Measurements from ENCODE around the gene SNX21.

The SNX21 gene

DNA sequence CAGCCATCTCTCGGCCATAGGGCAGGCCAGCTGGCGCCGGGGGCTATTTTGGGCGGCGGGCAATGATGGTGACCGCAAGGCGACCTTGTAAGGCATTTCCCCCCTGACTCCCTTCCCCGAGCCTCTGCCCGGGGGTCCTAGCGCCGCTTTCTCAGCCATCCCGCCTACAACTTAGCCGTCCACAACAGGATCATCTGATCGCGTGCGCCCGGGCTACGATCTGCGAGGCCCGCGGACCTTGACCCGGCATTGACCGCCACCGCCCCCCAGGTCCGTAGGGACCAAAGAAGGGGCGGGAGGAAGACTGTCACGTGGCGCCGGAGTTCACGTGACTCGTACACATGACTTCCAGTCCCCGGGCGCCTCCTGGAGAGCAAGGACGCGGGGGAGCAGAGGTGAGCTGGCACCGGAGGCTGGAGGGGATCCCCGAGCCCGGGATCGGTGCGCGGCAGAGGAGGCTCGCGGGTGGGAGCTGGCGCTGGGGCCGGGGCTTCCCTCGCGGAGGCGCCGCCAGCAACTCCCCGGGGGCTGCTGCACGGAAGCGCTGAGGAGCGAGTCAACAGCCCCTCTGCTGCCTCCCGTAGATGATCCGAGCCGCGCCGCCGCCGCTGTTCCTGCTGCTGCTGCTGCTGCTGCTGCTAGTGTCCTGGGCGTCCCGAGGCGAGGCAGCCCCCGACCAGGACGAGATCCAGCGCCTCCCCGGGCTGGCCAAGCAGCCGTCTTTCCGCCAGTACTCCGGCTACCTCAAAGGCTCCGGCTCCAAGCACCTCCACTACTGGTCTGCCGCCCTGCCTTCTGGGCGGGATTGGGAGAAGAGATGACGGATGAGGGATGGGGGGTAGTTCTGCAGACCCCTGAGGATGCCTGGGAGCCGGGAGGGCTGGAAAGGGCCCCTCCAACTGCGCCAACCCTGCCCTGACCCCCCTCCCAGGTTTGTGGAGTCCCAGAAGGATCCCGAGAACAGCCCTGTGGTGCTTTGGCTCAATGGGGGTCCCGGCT is 57.7 kb downstream of the SNX21 start, which contains the start of the genes CTSA and NEURL2:
TSS of gene CTSA (plus strand) at position 351 of the 999 bp plus-strand sequence. CDS start at position 585, 234 bp downstream.
TSS of gene NEURL2 (minus strand) at position 224 of the 999 bp plus-strand sequence. CDS start at position 7, 217 bp downstream.
- no peak for FAIRE-seq

DNA sequence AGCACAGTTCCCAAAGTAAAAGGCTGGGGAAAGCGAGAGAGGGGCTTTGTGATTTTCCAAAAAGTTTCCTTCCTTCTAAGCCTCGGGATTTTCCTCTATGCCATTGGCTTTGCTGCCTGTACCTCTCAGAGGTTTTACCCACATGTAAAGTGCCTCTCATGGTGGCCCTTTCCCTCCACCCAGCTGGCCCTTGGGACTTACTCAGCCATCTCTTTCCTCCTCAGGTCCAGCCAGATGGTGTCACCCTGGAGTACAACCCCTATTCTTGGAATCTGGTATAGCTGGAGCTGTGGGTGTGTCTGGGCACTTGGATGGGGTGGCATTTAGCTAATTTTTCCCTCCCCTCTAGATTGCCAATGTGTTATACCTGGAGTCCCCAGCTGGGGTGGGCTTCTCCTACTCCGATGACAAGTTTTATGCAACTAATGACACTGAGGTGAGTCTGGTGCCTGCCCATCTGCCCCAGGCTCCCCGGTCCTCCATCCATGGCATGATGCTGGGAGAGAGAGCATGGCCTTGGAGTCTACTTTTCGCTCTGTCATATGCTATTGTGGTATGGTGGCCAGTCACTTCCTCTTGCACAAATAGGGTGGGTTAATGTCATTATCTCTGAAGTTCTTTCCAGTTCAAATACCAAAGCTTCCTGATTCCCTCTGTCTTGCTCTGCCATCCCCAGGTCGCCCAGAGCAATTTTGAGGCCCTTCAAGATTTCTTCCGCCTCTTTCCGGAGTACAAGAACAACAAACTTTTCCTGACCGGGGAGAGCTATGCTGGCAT is 58.6 kb downstream of the SNX21 start:
- DNase-seq (ENCODE audit: insufficient read length, low spot score) (peak; percentile 71), FAIRE-seq (no peak)
- no peak for TF ChIP-seq POLR2A (IDR thresholded peaks at IDR 0.05; ENCODE audit: low read depth, low read length)

More for the DNA sequence above, 57.7 kb downstream of the SNX21 start, which contains the start of the genes CTSA and NEURL2:
- peak; percentile 68 for TF ChIP-seq POLR2A (IDR thresholded peaks at IDR 0.05; ENCODE audit: low read depth, low read length)
- peak; percentile 96 for DNase-seq (ENCODE audit: insufficient read length, low spot score)

Measured in H54 (cell line).